Measurements from ENCODE around the gene PIK3AP1. TPM values are rescaled to one million over a fixed set of nuclear protein-coding genes. Genes with fewer than 3 reads are reported as not detected.

The PIK3AP1 gene
- total RNA-seq, 6 donors from 2014 or later = 22.0 to 64.8 (median 34.6) TPM

DNA sequence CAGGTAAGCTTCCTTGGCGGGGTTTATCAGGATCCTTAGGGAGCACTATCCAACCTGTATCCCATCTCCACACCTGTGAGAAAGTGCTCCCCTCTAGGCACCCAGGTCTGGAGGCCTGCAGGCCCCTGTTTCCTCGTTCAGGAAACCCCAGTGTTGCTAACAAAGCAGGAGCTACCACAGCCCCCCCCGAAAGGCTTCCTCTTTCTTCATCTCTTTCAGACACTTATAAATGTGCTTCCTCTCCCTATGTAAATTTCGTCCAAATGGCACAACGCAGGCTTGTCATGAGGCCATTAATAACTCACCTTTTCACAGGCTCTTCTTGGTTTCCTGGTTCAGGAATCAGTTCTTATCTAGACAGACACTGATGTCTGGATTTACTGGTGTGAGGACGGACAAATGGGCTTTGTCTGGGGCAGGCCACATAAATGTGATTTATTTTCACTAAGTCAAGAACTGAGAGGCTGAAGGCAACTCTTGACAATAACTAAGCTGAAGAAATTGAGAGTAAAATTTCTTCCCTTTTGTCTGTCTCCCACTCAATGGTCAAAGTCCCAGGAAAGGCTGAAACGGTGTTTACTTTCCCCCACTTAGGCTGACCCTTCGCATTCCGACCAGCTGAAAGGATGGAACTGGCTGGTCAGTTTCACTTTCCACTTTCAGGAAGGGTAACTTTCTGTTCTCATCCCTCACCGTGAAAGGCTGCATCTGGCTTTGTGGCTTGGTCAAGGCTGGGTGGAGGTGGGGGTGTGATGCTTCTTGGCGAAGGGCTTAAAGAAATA lies 46.8 kb downstream of the PIK3AP1 start:
- peak overlapping the region; percentile 71 to 83 (median 78) for H3K27ac ChIP-seq
- no peaks in the 10 kb centered on the region for H3K36me3 ChIP-seq
- no peaks in the 10 kb centered on the region for H3K9me3 ChIP-seq
- no peak for TF ChIP-seq POLR2A (IDR thresholded peaks at IDR 0.05)
- TF ChIP-seq POLR2AphosphoS5 (IDR thresholded peaks at IDR 0.05) = peak in 1 of 2 donors; percentile 26
- peak overlapping the region in 3 of 4 donors; percentile 9 to 26 (median 9) for H3K4me3 ChIP-seq
- WGBS, 2 donors = 14% methylated on average over 10 to 11 of the region's 11 CpGs
- DNase-seq (peak in 1 of 2 donors; percentile 83), ATAC-seq (ENCODE audit: low FRiP score in 2 of 2) (peak; percentile 73 to 79)
- peaks cover 16 to 35% (median 24%) of the 10 kb centered on the region in 4 donors for H3K4me1 ChIP-seq
- no peaks in the 10 kb centered on the region for H3K27me3 ChIP-seq

- 78 to 84% methylated on average over 4 of the region's 4 CpGs for WGBS, 2 donors
- ATAC-seq (ENCODE audit: low FRiP score in 2 of 2) (no peak), DNase-seq (no peak)
- Histone ChIP-seq H3K36me3 (no peaks in the 10 kb centered on the region), H3K9me3 (no peaks in the 10 kb centered on the region), H3K4me3 (no peak overlapping the region), H3K27me3 (no peaks in the 10 kb centered on the region), H3K4me1 (peaks cover 16 to 35% (median 24%) of the 10 kb centered on the region in 4 donors), H3K27ac (peak overlapping the region; percentile 71 to 83 (median 78))
- no peak for TF ChIP-seq CTCF (IDR thresholded peaks at IDR 0.05)
- no peak for TF ChIP-seq POLR2A (IDR thresholded peaks at IDR 0.05)
- TF ChIP-seq POLR2AphosphoS5 (IDR thresholded peaks at IDR 0.05) = no peak
- TF ChIP-seq EP300 (IDR thresholded peaks at IDR 0.05) = no peak
These were observed 47.7 kb downstream of the PIK3AP1 start for GRCh38 chr10:96672481-96673175.

- no peaks in the 10 kb centered on the region for H3K27me3 ChIP-seq
- TF ChIP-seq POLR2AphosphoS5 (IDR thresholded peaks at IDR 0.05) (no peak), EP300 (IDR thresholded peaks at IDR 0.05) (no peak), POLR2A (IDR thresholded peaks at IDR 0.05) (no peak), CTCF (IDR thresholded peaks at IDR 0.05) (no peak)
- 90 to 93% methylated on average over 4 of the region's 4 CpGs for WGBS, 2 donors
- ATAC-seq (ENCODE audit: low FRiP score in 2 of 2) = no peak
- no peak for DNase-seq
- H3K9me3 ChIP-seq = no peaks in the 10 kb centered on the region
- peak overlapping the region in 1 of 4 donors; percentile 38 for H3K27ac ChIP-seq
- H3K4me3 ChIP-seq = no peak overlapping the region
- peaks cover 16 to 35% (median 24%) of the 10 kb centered on the region in 4 donors for H3K4me1 ChIP-seq
- no peaks in the 10 kb centered on the region for H3K36me3 ChIP-seq
These were observed 49.0 kb downstream of the PIK3AP1 start for GRCh38 chr10:96671211-96671890.

DNA sequence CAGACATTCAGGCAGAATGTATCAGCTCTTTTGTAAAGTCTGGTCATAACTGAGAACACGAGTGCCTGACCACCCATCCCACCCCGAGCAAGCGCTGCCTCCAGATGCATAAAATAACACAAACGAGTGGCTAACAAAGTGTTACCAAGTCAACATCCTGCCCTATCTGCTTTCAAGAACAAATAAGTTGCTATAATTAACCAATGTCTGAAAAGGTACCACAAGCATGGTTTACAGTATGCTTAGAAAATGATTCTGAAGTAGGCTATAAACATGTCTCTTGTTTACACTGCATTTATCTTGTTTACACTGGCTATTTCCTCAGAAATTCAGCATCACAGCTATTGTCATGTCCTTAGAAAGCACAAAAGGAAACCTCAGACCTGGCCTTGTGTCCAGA lies 49.5 kb downstream of the PIK3AP1 start:
- Histone ChIP-seq H3K27me3 (no peaks in the 10 kb centered on the region), H3K4me1 (peaks cover 16 to 35% (median 24%) of the 10 kb centered on the region in 4 donors), H3K9me3 (no peaks in the 10 kb centered on the region), H3K27ac (peak overlapping the region in 1 of 4 donors; percentile 38), H3K36me3 (no peaks in the 10 kb centered on the region), H3K4me3 (no peak overlapping the region)
- 34 to 41% methylated on average over 4 of the region's 4 CpGs for WGBS, 2 donors
- no peak for ATAC-seq (ENCODE audit: low FRiP score in 2 of 2)
- no peak for DNase-seq
- no peak for TF ChIP-seq CTCF (IDR thresholded peaks at IDR 0.05)
- TF ChIP-seq POLR2AphosphoS5 (IDR thresholded peaks at IDR 0.05) = no peak
- TF ChIP-seq EP300 (IDR thresholded peaks at IDR 0.05) = no peak
- no peak for TF ChIP-seq POLR2A (IDR thresholded peaks at IDR 0.05)

GRCh38 chr10:96667401-96667800 lies 52.9 kb downstream of the PIK3AP1 start:
- DNase-seq = no peak
- Histone ChIP-seq H3K4me3 (no peak overlapping the region), H3K27ac (no peak overlapping the region), H3K4me1 (peaks cover 0 to 20% (median 11%) of the 10 kb centered on the region in 4 donors), H3K9me3 (no peaks in the 10 kb centered on the region), H3K27me3 (no peaks in the 10 kb centered on the region), H3K36me3 (no peaks in the 10 kb centered on the region)
- 95 to 97% methylated on average over 3 of the region's 3 CpGs for WGBS, 2 donors
- ATAC-seq (ENCODE audit: low FRiP score in 2 of 2) = no peak
- TF ChIP-seq CTCF (IDR thresholded peaks at IDR 0.05) (no peak), POLR2AphosphoS5 (IDR thresholded peaks at IDR 0.05) (no peak)

Measured in upper lobe of left lung (tissue), 6 donors.